ENCODE results near the gene GALNT6.

DNA sequence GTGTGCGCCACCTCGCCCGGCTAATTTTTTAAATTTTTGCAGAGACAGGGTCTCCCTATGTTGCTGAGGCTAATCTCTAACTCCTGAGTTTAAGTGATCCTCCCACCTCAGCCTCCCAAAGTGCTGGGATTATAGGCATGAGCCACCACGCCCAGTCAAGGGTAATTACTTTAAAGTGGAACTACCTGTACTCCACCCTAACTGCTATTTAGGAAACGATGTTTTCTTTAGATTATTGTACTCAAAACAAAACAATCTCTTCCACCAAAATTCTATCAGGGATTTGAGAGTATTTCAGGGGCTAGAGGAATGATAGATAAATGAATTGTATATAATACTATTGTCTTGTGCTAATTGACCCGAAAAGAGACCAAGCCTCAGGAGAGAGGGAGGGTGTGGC, 57.7 kb downstream of the GALNT6 start:
- TF ChIP-seq, protein P1, sequence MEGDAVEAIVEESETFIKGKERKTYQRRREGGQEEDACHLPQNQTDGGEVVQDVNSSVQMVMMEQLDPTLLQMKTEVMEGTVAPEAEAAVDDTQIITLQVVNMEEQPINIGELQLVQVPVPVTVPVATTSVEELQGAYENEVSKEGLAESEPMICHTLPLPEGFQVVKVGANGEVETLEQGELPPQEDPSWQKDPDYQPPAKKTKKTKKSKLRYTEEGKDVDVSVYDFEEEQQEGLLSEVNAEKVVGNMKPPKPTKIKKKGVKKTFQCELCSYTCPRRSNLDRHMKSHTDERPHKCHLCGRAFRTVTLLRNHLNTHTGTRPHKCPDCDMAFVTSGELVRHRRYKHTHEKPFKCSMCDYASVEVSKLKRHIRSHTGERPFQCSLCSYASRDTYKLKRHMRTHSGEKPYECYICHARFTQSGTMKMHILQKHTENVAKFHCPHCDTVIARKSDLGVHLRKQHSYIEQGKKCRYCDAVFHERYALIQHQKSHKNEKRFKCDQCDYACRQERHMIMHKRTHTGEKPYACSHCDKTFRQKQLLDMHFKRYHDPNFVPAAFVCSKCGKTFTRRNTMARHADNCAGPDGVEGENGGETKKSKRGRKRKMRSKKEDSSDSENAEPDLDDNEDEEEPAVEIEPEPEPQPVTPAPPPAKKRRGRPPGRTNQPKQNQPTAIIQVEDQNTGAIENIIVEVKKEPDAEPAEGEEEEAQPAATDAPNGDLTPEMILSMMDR (IDR thresholded peaks at IDR 0.05; ENCODE audit: poor library complexity), result no peak
- no peak for TF ChIP-seq EZH2 (IDR thresholded peaks at IDR 0.05; ENCODE audit: borderline replicate concordance)

All from hepatocyte (in vitro differentiated cells).